ENCODE results near the gene ACTG1.

GRCh38 chr17:81468111-81468769, 44.4 kb downstream of the ACTG1 start:
- TF ChIP-seq CTCF (IDR thresholded peaks at IDR 0.05) (no peak), EP300 (IDR thresholded peaks at IDR 0.05) (no peak)
